Measurements from ENCODE around the gene CEP85L. TPM values are rescaled to one million over a fixed set of nuclear protein-coding genes. Genes with fewer than 3 reads are reported as not detected.

Gene CEP85L
- total and polyA plus RNA-seq, 2 experiments from 2014 or later = 9.1 to 10.1 TPM

DNA sequence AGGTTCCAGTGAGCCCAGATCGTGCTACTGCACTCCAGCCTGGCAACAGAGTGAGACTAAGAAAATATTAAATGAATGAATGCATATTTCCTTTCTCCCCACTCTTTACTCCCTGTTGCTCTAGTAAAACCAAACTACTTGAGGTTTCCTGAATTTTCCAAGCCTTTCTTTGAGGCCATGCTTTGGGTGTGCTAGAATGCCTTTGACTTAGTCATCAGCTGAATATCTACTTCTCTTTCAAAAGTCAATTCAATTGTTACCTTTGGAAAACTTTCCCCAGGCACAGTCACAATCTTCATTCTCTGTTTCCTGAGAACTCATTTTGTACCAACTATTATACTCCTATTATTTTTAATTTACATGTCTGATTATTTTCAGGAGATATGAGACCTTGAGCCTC lies 27.5 kb upstream of the CEP85L start (continued):
- TF ChIP-seq, protein P1, sequence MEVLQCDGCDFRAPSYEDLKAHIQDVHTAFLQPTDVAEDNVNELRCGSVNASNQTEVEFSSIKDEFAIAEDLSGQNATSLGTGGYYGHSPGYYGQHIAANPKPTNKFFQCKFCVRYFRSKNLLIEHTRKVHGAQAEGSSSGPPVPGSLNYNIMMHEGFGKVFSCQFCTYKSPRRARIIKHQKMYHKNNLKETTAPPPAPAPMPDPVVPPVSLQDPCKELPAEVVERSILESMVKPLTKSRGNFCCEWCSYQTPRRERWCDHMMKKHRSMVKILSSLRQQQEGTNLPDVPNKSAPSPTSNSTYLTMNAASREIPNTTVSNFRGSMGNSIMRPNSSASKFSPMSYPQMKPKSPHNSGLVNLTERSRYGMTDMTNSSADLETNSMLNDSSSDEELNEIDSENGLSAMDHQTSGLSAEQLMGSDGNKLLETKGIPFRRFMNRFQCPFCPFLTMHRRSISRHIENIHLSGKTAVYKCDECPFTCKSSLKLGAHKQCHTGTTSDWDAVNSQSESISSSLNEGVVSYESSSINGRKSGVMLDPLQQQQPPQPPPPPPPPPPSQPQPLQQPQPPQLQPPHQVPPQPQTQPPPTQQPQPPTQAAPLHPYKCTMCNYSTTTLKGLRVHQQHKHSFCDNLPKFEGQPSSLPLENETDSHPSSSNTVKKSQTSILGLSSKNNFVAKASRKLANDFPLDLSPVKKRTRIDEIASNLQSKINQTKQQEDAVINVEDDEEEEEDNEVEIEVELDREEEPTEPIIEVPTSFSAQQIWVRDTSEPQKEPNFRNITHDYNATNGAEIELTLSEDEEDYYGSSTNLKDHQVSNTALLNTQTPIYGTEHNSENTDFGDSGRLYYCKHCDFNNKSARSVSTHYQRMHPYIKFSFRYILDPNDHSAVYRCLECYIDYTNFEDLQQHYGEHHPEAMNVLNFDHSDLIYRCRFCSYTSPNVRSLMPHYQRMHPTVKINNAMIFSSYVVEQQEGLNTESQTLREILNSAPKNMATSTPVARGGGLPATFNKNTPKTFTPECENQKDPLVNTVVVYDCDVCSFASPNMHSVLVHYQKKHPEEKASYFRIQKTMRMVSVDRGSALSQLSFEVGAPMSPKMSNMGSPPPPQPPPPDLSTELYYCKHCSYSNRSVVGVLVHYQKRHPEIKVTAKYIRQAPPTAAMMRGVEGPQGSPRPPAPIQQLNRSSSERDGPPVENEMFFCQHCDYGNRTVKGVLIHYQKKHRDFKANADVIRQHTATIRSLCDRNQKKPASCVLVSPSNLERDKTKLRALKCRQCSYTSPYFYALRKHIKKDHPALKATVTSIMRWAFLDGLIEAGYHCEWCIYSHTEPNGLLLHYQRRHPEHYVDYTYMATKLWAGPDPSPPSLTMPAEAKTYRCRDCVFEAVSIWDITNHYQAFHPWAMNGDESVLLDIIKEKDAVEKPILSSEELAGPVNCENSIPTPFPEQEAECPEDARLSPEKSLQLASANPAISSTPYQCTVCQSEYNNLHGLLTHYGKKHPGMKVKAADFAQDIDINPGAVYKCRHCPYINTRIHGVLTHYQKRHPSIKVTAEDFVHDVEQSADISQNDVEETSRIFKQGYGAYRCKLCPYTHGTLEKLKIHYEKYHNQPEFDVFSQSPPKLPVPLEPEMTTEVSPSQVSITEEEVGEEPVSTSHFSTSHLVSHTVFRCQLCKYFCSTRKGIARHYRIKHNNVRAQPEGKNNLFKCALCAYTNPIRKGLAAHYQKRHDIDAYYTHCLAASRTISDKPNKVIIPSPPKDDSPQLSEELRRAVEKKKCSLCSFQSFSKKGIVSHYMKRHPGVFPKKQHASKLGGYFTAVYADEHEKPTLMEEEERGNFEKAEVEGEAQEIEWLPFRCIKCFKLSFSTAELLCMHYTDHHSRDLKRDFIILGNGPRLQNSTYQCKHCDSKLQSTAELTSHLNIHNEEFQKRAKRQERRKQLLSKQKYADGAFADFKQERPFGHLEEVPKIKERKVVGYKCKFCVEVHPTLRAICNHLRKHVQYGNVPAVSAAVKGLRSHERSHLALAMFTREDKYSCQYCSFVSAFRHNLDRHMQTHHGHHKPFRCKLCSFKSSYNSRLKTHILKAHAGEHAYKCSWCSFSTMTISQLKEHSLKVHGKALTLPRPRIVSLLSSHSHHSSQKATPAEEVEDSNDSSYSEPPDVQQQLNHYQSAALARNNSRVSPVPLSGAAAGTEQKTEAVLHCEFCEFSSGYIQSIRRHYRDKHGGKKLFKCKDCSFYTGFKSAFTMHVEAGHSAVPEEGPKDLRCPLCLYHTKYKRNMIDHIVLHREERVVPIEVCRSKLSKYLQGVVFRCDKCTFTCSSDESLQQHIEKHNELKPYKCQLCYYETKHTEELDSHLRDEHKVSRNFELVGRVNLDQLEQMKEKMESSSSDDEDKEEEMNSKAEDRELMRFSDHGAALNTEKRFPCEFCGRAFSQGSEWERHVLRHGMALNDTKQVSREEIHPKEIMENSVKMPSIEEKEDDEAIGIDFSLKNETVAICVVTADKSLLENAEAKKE (CRISPR knock-in tag; IDR thresholded peaks at IDR 0.05) = no peak
- TF ChIP-seq ZNF114 (CRISPR knock-in tag; IDR thresholded peaks at IDR 0.05) (no peak), EZH2phosphoT487 (IDR thresholded peaks at IDR 0.05; ENCODE audit: unreplicated experiment) (no peak), ZNF331 (CRISPR knock-in tag; IDR thresholded peaks at IDR 0.05; ENCODE audit: low read depth) (no peak), CREB1 (CRISPR knock-in tag; IDR thresholded peaks at IDR 0.05; ENCODE audit: low read depth) (no peak), NANOG (IDR thresholded peaks at IDR 0.05; ENCODE audit: borderline replicate concordance) (no peak), JUNB (IDR thresholded peaks at IDR 0.05; ENCODE audit: unreplicated experiment) (no peak), POLR2AphosphoS5 (IDR thresholded peaks at IDR 0.05; ENCODE audit: low read depth) (no peak)

DNA sequence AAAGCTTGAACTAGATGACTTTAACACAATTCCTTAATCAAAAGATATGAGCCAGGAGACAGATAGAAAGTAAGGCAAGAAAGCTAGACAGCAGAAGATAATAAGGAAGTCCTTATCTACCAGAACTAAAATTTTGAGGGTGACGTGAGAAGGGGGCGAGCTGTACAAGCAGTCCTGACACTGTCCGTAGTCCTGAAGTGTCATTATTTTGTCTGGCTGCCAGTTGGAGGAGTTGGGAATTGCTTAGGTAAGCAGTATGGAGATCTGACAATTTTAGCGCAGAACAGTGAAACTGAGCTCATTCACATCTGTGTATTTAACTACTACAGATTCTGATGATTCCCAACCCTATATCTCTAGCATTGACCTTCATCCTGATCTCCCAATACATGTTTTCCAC lies 25.8 kb upstream of the CEP85L start:
- Mint-ChIP-seq H3K4me1 (no peaks in the 10 kb centered on the region), H3K9me3 (no peaks in the 10 kb centered on the region), H3K27ac (no peak overlapping the region), H3K4me3 (no peak overlapping the region), H3K27me3 (ENCODE audit: insufficient read depth, low read depth, poor library complexity) (no peaks in the 10 kb centered on the region), H3K36me3 (ENCODE audit: low read depth) (no peaks in the 10 kb centered on the region)
- Histone ChIP-seq H3K79me2 (replicated peaks; ENCODE audit: insufficient read depth) (no peaks in the 10 kb centered on the region), H3K4me1 (ENCODE audit: insufficient read depth) (no peaks in the 10 kb centered on the region), H3K27me3 (ENCODE audit: insufficient read depth) (no peaks in the 10 kb centered on the region), H3K27ac (ENCODE audit: low read depth) (no peak overlapping the region), H2AFZ (no peak overlapping the region), H3F3A (replicated peaks; ENCODE audit: low read depth) (no peaks in the 10 kb centered on the region), H4K20me1 (replicated peaks; ENCODE audit: insufficient read depth) (no peaks in the 10 kb centered on the region), H3K4me3 (no peak overlapping the region), H3K4me2 (no peak overlapping the region), H3K36me3 (ENCODE audit: insufficient read depth) (no peaks in the 10 kb centered on the region), H3K9me2 (ENCODE audit: insufficient read depth) (peaks cover 4% of the 10 kb centered on the region; the same call in 1 of the 2 replicates)
- ATAC-seq = no peak
- DNase-seq (ENCODE audit: low spot score) = no peak
- TF ChIP-seq, protein P1 (CRISPR knock-in tag; IDR thresholded peaks at IDR 0.05) = no peak
